Stimulated activated memory B cell treated with anti-CD40 and anti-IgM and Interleukin-4, amounts not matched to agents 10 μg/mL and 1 μg/mL and 100 μg/mL, for 72 hours (primary cell): Measurements from ENCODE around the gene RNF112.

Experiments
- ATAC-seq: fragments of 150-1000 bp; cut with Tn5 transposase; 2 replicates; pipeline ENCODE4 v1.10.0; 2021
- H3K27ac Mint-ChIP-seq: one replicate; pipeline ENCODE4 v1.8.0; 2022; ENCODE audit warnings: mild to moderate bottlenecking, mixed read lengths
- H3K27me3 Mint-ChIP-seq: one replicate; pipeline ENCODE4 v1.8.0; 2022; ENCODE audit warnings: mixed read lengths
- H3K36me3 Mint-ChIP-seq: one replicate; pipeline ENCODE4 v1.8.0; 2022; ENCODE audit warnings: mixed read lengths
- H3K4me1 Mint-ChIP-seq: one replicate; pipeline ENCODE4 v1.8.0; 2022; ENCODE audit warnings: mixed read lengths
- H3K4me3 Mint-ChIP-seq: one replicate; pipeline ENCODE4 v1.8.0; 2022; ENCODE audit warnings: mild to moderate bottlenecking, moderate library complexity, mixed read lengths
- H3K9me3 Mint-ChIP-seq: one replicate; pipeline ENCODE4 v1.8.0; 2022; ENCODE audit warnings: mixed read lengths

The RNF112 gene

DNA sequence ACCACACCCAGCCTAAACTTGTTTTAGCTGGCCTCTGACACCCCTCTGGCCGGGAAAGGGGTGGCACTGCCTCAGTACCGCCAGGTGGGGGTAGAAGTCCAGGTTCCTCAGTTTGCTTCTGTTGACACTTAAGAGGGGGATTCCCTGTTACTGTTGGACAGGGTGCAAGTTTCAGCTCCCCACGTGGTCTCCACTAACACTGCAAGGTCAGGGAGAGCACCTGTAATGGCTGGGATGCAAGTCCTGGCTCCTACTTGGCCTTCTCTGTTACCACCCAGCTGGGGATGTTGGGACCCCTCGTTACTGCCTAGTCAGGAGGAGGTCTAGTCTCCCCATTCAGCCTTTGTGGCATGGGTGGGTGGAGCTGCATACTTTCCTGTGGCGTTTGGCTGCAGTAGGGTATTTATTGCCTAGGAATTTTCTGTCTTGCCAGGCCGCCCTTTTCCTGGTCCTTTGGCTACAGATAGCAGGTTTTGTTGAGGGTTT lies 13.4 kb upstream of the RNF112 start:
- Mint-ChIP-seq H3K9me3 (no peaks in the 10 kb centered on the region), H3K4me1 (no peaks in the 10 kb centered on the region), H3K36me3 (no peaks in the 10 kb centered on the region), H3K27me3 (peaks cover 23% of the 10 kb centered on the region), H3K27ac (no peak overlapping the region), H3K4me3 (no peak overlapping the region)
- ATAC-seq = peak; percentile 54

DNA sequence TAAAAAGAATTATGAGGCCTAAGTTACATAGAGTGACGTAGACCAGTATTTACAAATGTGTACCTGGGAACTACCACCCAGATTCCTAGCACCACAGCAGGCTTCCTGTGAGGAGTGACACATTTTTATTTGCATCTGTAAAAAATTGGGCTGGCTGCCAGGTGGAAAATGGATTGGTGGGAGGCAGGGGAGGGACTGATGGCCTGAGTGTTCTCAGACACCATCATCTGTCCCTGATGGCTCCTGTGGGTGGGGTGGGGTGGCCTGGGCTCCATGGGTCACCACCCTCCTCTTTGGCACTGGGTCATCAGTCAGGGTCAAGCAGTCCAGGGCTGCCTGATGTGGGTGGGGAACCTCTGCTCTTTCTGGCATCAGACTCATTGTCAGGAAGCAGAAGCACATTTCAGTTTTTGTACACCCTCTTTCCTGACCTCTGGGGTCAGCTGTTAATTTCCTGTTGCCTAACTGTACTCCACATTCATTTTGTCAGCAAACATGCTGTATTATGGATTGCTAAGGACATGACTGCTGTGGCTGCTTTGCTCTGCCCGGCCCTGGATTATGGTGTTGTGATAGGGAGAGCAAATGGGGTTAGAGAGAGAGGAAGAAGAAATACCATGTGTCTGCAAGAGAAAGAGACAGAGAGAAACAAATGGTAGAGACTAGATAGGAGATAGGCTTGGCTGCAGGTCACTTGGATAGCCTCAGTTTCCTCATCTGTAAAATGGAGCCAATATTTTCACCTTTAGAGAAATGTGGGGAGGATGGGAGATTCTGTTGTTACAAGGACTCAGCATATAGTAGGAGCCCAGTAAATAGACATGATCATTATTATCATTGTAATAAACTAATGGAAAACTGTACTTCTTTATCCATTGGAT lies 12.5 kb upstream of the RNF112 start:
- H3K4me3 Mint-ChIP-seq = no peak overlapping the region
- H3K9me3 Mint-ChIP-seq = peaks cover under 1% of the 10 kb centered on the region
- H3K27ac Mint-ChIP-seq = no peak overlapping the region
- ATAC-seq = no peak
- no peaks in the 10 kb centered on the region for H3K36me3 Mint-ChIP-seq
- H3K4me1 Mint-ChIP-seq = no peaks in the 10 kb centered on the region
- peaks cover 26% of the 10 kb centered on the region for H3K27me3 Mint-ChIP-seq

DNA sequence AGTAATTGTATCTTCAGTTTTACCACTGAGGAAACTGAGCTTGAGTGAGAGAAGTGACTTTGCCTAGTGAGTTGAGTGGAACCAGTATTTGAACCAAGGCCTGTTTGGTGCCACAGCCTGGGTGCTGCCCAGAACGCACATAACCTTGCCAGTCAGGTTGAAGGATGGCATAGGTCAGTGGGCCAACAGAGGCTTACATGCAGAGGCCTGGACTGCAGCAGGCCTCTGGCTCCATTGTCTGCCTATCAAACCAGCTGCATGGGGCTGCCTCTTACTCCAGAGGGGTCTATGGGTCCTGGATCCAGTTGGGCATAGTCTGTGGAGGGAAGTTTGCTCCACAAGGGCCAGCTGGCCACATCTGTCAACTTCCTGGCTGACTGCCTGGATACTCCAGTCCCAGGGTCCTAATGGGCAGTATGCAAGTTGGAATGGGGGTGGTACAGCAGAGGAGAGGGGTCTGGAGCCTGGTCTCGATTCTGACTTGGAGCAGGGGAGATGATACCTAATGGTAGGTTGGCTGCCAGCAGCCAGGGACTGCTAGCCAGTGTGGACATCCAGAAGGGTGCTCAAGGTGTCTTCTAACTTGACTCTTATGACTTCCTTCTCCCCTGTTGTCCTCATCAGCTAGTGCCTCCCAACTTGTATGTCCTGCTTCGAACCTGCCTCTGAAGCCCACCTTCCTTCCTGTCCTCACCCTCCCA lies 11.1 kb upstream of the RNF112 start:
- Mint-ChIP-seq H3K9me3 (peaks cover 3% of the 10 kb centered on the region), H3K27me3 (peaks cover 26% of the 10 kb centered on the region), H3K27ac (no peak overlapping the region)

DNA sequence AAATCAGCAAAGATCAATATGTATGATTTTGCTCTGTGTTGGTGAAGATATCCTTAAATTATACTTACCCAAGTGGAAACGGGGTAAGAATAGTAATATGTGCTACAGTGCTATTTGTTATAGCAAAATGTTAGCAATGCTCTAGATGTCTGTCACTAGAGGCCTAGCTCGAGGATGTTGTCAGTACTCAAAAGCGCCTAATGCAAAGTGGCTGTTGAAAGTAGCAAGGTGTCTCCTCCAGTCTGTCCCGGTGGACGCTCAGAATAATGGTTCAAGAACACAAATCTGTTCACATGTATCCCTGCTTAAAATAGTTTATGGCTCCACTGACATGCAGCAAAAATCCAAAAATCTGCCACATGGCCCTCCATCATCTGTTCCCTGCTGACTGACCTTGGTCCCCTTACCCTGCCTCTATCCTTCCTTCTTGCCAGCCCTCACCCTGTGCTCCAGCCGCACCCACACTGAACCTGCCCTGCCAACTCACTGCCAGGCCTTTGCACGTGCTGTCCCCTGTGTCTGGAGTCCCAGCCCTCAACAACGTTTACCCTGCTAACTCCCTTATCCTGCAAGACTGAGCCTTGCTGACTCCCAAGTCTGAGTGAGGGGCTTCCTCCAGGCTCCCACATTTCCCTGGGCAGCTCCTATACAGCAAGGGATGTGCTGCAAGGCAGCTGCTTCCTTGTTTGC lies 9.6 kb upstream of the RNF112 start:
- H3K36me3 Mint-ChIP-seq = no peaks in the 10 kb centered on the region
- no peak overlapping the region for H3K27ac Mint-ChIP-seq
- H3K9me3 Mint-ChIP-seq = peaks cover 3% of the 10 kb centered on the region
- H3K27me3 Mint-ChIP-seq = peaks cover 23% of the 10 kb centered on the region
- no peaks in the 10 kb centered on the region for H3K4me1 Mint-ChIP-seq
- ATAC-seq = no peak
- H3K4me3 Mint-ChIP-seq = no peak overlapping the region

More for the DNA sequence above, 11.1 kb upstream of the RNF112 start:
- ATAC-seq = no peak
- no peaks in the 10 kb centered on the region for H3K36me3 Mint-ChIP-seq
- no peaks in the 10 kb centered on the region for H3K4me1 Mint-ChIP-seq
- H3K4me3 Mint-ChIP-seq = no peak overlapping the region

DNA sequence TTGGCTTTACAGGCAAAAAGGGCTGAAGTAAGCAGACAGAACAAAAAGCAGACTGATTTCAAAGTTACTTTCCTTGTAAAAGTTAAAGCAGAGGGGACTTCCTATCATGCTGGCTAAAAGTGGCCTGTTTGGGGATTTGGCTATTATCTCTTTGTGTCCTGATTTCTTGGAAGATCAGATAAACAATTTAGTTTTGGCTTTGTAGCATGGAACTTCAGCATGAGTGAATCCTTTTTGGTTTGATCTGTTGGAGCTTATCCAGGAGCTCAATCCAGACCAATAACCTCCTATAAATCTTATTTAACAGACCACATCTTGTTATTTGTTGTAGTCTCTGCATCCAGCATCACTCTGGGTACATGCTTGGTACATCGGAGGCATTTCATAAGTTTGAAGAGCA lies 8.9 kb upstream of the RNF112 start:
- no peak for ATAC-seq
- Mint-ChIP-seq H3K36me3 (no peaks in the 10 kb centered on the region), H3K4me1 (no peaks in the 10 kb centered on the region), H3K9me3 (peaks cover 3% of the 10 kb centered on the region), H3K27ac (no peak overlapping the region), H3K4me3 (no peak overlapping the region), H3K27me3 (peaks cover 17% of the 10 kb centered on the region)

DNA sequence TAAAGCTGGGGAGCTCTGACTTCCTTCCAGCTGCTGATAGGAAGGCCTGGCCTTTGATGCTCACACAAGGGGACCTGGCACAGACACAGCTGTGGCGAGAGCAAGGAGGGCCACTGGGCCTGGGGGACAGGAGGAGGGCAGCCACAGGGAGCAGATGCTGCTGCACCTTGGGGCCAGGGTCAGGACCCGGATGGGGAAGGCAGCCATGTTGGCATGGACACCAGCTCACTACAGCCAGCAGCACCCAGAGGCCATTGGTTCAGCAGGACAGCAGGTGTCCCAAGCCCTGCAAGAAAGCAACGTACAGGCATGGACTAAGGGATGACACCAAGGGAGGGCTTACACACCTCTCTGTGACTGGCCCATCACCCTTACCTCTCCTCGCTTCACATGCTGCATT lies 8.0 kb upstream of the RNF112 start:
- ATAC-seq = no peak
- H3K4me1 Mint-ChIP-seq = no peaks in the 10 kb centered on the region
- H3K36me3 Mint-ChIP-seq = no peaks in the 10 kb centered on the region
- H3K27me3 Mint-ChIP-seq = peaks cover 17% of the 10 kb centered on the region
- H3K9me3 Mint-ChIP-seq = peaks cover 3% of the 10 kb centered on the region
- H3K4me3 Mint-ChIP-seq = no peak overlapping the region
- no peak overlapping the region for H3K27ac Mint-ChIP-seq

DNA sequence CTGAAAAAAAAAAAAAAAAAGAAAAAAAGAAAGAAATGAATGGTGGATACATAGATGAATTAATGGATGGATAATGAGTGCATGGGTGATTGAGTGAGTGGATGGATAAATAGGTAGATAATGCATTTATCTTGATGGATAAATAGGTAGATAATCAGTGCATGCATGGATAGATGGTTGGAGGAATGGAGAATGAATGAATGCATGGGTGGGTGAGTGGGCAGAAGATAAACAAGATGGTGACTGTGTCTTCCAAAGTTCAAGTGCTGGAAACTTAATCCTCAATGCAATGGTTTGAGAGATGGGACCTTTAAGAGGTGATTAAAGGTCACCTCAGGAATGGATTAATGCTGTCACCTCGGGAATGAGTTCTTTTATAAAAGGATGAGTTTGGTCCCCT lies 6.8 kb upstream of the RNF112 start:
- Mint-ChIP-seq H3K4me1 (no peaks in the 10 kb centered on the region), H3K4me3 (no peak overlapping the region), H3K9me3 (peaks cover 3% of the 10 kb centered on the region), H3K27ac (no peak overlapping the region), H3K36me3 (no peaks in the 10 kb centered on the region), H3K27me3 (peaks cover 17% of the 10 kb centered on the region)
- no peak for ATAC-seq

DNA sequence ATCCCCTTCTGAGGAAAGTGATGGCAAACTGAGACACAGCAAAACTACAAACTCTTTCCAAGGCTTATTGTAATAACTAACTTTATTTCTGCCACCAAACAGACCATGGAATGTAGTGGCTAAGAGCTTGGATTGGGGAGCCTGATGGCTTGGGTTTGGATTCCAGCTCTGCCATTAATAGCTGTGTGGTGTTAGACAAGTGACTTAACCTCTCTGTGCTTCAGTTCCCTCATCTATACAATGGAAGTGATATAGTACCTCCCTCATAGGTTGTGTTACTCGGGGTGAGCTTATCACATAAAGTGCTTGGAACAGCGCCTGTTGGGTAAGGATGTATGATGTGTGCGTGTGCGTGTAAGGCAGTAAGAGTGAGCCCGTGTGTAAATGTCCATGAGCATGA lies 5.9 kb upstream of the RNF112 start:
- no peak for ATAC-seq
- no peaks in the 10 kb centered on the region for H3K36me3 Mint-ChIP-seq
- no peak overlapping the region for H3K4me3 Mint-ChIP-seq
- H3K9me3 Mint-ChIP-seq = peaks cover 3% of the 10 kb centered on the region
- H3K27ac Mint-ChIP-seq = no peak overlapping the region
- H3K27me3 Mint-ChIP-seq = peaks cover 17% of the 10 kb centered on the region
- no peaks in the 10 kb centered on the region for H3K4me1 Mint-ChIP-seq

DNA sequence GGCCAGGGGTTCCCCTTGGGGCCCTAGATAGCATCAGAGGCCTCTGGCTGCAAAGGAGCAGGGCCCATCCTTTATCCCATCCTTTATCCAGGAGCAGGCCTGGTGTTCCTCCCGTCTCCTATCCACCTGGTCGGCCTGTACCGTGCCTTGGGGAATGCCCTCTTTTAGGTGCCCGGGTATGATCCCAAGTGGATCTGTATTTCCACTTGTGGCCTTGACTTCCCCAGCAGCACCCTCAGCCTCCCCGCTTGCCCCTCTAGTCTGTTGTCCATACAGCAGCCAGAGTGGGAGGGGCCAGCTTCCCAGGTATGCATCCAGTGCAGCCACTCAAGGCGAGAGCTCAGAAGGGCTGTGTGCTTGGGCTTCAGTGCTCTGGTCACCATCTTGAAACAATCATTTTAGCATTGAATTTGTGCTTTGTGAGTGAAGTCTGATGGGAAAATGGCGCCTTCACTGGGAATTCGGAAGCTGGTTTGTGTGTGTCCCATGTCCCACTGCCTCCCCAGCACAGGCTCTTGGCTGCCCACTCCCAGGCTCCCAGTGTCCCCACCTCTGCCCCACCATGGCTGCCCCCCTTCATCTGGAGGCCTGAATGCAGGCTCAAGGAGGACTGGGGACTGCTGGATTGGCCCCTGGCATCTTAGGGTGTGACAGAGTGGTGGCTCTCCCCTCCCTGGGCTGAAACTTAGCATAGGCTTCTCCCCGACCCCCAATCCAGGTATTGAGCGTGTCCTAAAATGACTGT lies 3.3 kb upstream of the RNF112 start:
- Mint-ChIP-seq H3K36me3 (no peaks in the 10 kb centered on the region), H3K4me1 (no peaks in the 10 kb centered on the region), H3K9me3 (peaks cover 3% of the 10 kb centered on the region), H3K4me3 (no peak overlapping the region), H3K27ac (no peak overlapping the region), H3K27me3 (peaks cover 11% of the 10 kb centered on the region)
- ATAC-seq = no peak

DNA sequence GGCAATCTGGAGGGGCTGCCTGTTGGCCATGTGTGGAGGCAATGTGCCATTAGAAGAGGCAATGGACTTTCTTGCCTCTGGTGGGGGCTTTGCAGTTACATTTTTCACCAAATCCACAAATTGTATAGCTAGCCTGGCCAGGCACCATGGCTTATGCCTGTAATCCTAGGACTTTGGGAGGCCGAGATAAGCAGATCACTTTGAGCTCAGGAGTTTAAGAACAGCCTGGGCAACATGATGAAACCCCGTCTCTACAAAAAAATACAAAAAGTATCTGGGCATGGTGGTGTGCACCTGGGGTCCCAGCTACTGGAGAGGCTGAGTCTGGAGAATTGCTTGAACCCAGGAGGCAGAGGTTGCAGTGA lies 2.7 kb upstream of the RNF112 start:
- Mint-ChIP-seq H3K27me3 (peaks cover 15% of the 10 kb centered on the region), H3K4me3 (no peak overlapping the region), H3K4me1 (no peaks in the 10 kb centered on the region), H3K27ac (no peak overlapping the region), H3K36me3 (no peaks in the 10 kb centered on the region), H3K9me3 (peaks cover 3% of the 10 kb centered on the region)
- ATAC-seq = no peak

DNA sequence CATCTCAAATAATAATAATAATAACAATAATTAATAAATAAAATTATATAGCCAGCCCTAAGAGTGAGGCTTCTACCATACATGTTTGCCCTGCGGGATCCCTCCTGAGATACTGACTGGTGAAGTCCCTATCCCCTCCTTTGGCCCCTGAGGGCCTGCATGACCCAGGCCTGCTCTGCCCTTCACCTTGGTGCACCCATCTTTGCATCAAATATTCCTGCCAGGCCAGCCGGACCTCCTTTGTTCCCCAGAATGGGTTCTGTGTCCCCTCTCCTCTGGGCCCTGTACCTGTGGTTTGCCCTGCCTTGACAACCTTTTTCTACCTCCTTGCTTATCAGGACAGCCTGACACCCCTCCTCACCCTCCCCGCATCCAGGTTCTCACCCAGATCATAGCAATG lies 2.0 kb upstream of the RNF112 start:
- no peaks in the 10 kb centered on the region for H3K9me3 Mint-ChIP-seq
- H3K27me3 Mint-ChIP-seq = peaks cover 21% of the 10 kb centered on the region
- ATAC-seq = no peak
- no peak overlapping the region for H3K27ac Mint-ChIP-seq
- no peaks in the 10 kb centered on the region for H3K4me1 Mint-ChIP-seq
- no peaks in the 10 kb centered on the region for H3K36me3 Mint-ChIP-seq
- H3K4me3 Mint-ChIP-seq = no peak overlapping the region

DNA sequence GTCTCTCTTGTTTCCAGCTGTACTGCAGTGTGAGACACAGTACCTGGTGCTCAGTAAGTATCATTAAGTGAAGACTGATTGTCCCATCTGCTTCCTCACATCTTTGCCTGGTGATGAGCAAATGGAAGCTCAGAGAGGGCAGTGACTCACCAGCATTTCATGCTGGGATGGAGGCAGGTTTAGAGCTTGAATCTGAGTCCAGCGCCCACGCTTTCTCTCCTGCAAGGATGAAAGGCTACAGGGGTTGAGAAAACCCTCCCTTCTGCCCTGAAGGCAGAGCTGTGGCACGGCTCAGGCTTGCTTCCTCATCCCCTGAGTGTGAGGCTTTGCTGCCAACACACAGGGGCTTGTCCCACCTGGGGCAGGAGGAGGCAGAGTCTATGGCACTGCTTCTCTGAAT lies 1.5 kb upstream of the RNF112 start:
- H3K4me1 Mint-ChIP-seq = no peaks in the 10 kb centered on the region
- no peaks in the 10 kb centered on the region for H3K9me3 Mint-ChIP-seq
- no peaks in the 10 kb centered on the region for H3K36me3 Mint-ChIP-seq
- H3K4me3 Mint-ChIP-seq = no peak overlapping the region
- H3K27me3 Mint-ChIP-seq = peaks cover 26% of the 10 kb centered on the region
- ATAC-seq = no peak
- H3K27ac Mint-ChIP-seq = no peak overlapping the region

DNA sequence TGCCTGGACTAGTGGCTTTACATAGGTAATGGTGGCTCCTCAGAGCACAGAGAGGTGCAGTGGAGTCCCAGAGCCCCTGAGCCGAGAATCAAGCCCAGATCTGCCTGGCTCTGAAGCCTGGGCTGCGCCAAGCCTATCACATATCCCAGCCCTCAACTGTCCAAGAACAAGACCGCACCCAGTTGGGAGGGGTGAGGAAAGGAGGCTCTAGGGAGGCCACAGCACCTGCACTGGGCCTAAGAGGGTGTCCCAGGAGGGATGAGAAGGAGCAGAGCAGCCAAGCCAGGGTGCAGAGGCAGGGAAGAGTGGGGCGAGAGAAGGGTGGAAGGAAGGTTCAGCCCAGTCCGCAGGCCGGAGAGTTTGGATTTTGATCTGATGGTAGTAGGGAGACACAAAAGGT lies 941 bp upstream of the RNF112 start:
- no peaks in the 10 kb centered on the region for H3K4me1 Mint-ChIP-seq
- H3K36me3 Mint-ChIP-seq = no peaks in the 10 kb centered on the region
- H3K4me3 Mint-ChIP-seq = no peak overlapping the region
- peaks cover 32% of the 10 kb centered on the region for H3K27me3 Mint-ChIP-seq
- H3K9me3 Mint-ChIP-seq = no peaks in the 10 kb centered on the region
- no peak overlapping the region for H3K27ac Mint-ChIP-seq
- ATAC-seq = no peak

DNA sequence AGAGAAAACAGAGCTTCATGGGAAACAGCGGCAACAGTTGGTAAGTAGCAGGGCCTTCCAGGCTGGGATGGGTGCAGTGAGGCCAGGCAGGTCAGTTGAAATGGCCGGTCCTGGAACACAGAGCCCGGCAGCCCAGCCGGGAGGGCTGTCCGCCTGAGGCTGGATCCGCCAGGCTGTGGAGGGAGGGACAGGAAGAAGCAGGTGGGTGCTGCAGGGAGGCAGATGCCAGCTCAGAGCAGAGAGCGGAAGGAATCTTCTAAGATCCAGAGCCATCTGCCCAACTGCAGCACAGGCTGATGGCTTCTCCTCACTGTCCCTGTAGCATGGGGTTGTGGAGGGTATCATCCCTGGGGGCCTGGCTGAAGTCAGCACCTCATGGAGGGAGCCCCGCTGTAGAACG lies 599 bp downstream of the RNF112 start:
- Mint-ChIP-seq H3K27ac (no peak overlapping the region), H3K27me3 (peaks cover 34% of the 10 kb centered on the region)

DNA sequence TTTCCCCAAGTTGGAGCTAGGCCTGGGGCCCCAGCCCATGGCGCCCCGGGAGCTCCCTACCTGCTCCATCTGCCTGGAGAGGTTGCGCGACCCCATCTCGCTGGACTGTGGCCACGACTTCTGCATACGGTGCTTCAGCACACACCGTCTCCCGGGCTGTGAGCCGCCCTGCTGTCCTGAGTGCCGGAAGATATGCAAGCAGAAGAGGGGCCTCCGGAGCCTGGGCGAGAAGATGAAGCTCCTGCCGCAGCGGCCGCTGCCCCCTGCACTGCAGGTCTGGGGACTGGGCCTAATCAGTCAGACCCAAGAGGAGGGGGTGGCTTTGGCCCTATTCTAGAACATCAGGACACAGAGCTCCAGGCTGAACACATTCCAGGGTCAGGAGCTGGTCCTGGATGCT lies 1.5 kb downstream of the RNF112 start:
- no peak for ATAC-seq
- Mint-ChIP-seq H3K27ac (no peak overlapping the region), H3K36me3 (no peaks in the 10 kb centered on the region)

More for the DNA sequence above, 599 bp downstream of the RNF112 start:
- no peaks in the 10 kb centered on the region for H3K36me3 Mint-ChIP-seq
- ATAC-seq = no peak
- H3K4me3 Mint-ChIP-seq = no peak overlapping the region
- no peaks in the 10 kb centered on the region for H3K9me3 Mint-ChIP-seq
- no peaks in the 10 kb centered on the region for H3K4me1 Mint-ChIP-seq

More for the DNA sequence above, 1.5 kb downstream of the RNF112 start:
- Mint-ChIP-seq H3K9me3 (no peaks in the 10 kb centered on the region), H3K4me3 (no peak overlapping the region), H3K27me3 (peaks cover 34% of the 10 kb centered on the region), H3K4me1 (peaks cover 6% of the 10 kb centered on the region)
